Upper lobe of left lung (tissue), 6 donors: Measurements from ENCODE around the gene ASB5. TPM values are rescaled to one million over a fixed set of nuclear protein-coding genes. Genes with fewer than 3 reads are reported as not detected.

ENCODE experiments used
- ATAC-seq, 2 donors: fragments of 200-7000 bp; cut with Tn5 transposase; one replicate each; pipeline ENCODE4 v1.9.1; 2022; ENCODE audit warnings: mild to moderate bottlenecking in 2 of 2, moderate library complexity in 2 of 2; ENCODE audit not compliant: low FRiP score in 2 of 2
- DNase-seq, 2 donors: peaks; one replicate each; pipeline ENCODE4 v3.0.0-alpha.2; 2019 to 2020
- H3K27ac ChIP-seq, 4 donors: fragments of 200-600 bp; sonication (generic); one replicate each; pipeline ENCODE4 v1.5.1; 2016 to 2019
- H3K27me3 ChIP-seq, 4 donors: fragments of 200-600 bp; sonication (generic); one replicate each; pipeline ENCODE4 v1.5.1; 2017 to 2019
- H3K36me3 ChIP-seq, 4 donors: fragments of 200-600 bp; sonication (generic); one replicate each; pipeline ENCODE4 v1.5.1; 2016 to 2019
- H3K4me1 ChIP-seq, 4 donors: fragments of 200-600 bp; sonication (generic); one replicate each; pipeline ENCODE4 v1.5.1; 2018 to 2019
- H3K4me3 ChIP-seq, 4 donors: fragments of 200-600 bp; sonication (generic); one replicate each; pipeline ENCODE4 v1.5.1; 2017 to 2019; ENCODE audit warnings: mild to moderate bottlenecking in 2 of 4, moderate library complexity in 1 of 4
- H3K9me3 ChIP-seq, 4 donors: fragments of 200-600 bp; sonication (generic); one replicate each; pipeline ENCODE4 v1.5.1; 2018 to 2019
- CTCF ChIP-seq, 6 experiments: fragments of 450-650 bp in 4 of 6; fragments of 200-600 bp in 2 of 6; sonication (generic) in 2 of 6; IDR thresholded peaks; one replicate each; pipeline ENCODE4 v1.5.1; 2016 to 2019; ENCODE audit warnings: antibody characterized with exemption in 6 of 6
- EP300 ChIP-seq, 4 donors: sonication (generic); formaldehyde crosslinking; IDR thresholded peaks; one replicate each; pipeline ENCODE4 v1.5.1; 2017; ENCODE audit warnings: antibody characterized with exemption in 4 of 4, control low read depth in 2 of 4
- POLR2A ChIP-seq, 4 donors: fragments of 450-650 bp; IDR thresholded peaks; one replicate each; pipeline ENCODE4 v1.5.1; 2016 to 2017; ENCODE audit warnings: antibody characterized with exemption in 4 of 4, mild to moderate bottlenecking in 2 of 4
- POLR2AphosphoS5 ChIP-seq, 2 donors: sonication (generic); formaldehyde crosslinking; IDR thresholded peaks; one replicate each; pipeline ENCODE4 v1.5.1; 2017; ENCODE audit warnings: antibody characterized with exemption in 2 of 2
- WGBS, 2 donors: methylation state at CpG; one replicate each; pipeline ENCODE4 v1.1.5; 2017 to 2018; 5-methylcytosine and 5-hydroxymethylcytosine counted together
- total RNA-seq, 6 donors: library from RNA; depleted of rRNA in 4 of 6; stranded (reverse); fragments of >200 nt in 4 of 6; gene quantifications; one replicate each; pipeline versions ENCODE4 v1.1.0 to v1.2.1, GENCODE V29; 2016 to 2021
- donor health status: DM: no; HTN: no; CAD: no; lungs with moderate emphysema.
- donor health status: DM: no; HTN: yes; CAD: no; lungs with severe emphysema.

ASB5 gene
- total RNA-seq, 6 donors from 2014 or later, result not detected

GRCh38 chr4:176186067-176186466 is 83.0 kb downstream of the ASB5 start:
- no peak overlapping the region for H3K27ac ChIP-seq
- no peaks in the 10 kb centered on the region for H3K4me1 ChIP-seq
- H3K36me3 ChIP-seq, result no peaks in the 10 kb centered on the region
- H3K27me3 ChIP-seq, result no peaks in the 10 kb centered on the region
- 68 to 84% methylated on average over 2 of the region's 2 CpGs for WGBS, 2 donors
- no peak for ATAC-seq
- H3K4me3 ChIP-seq, result no peak overlapping the region
- no peak for DNase-seq
- TF ChIP-seq CTCF (IDR thresholded peaks at IDR 0.05), result no peak
- no peak for TF ChIP-seq POLR2AphosphoS5 (IDR thresholded peaks at IDR 0.05)
- TF ChIP-seq POLR2A (IDR thresholded peaks at IDR 0.05), result no peak
- TF ChIP-seq EP300 (IDR thresholded peaks at IDR 0.05), result no peak
- H3K9me3 ChIP-seq, result no peaks in the 10 kb centered on the region

- H3K4me3 ChIP-seq, result no peak overlapping the region
- H3K27ac ChIP-seq, result no peak overlapping the region
- TF ChIP-seq CTCF (IDR thresholded peaks at IDR 0.05) (no peak), EP300 (IDR thresholded peaks at IDR 0.05) (no peak), POLR2AphosphoS5 (IDR thresholded peaks at IDR 0.05) (no peak), POLR2A (IDR thresholded peaks at IDR 0.05) (no peak)
- 55 to 70% methylated on average over 1 of the region's 1 CpG for WGBS, 2 donors
- DNase-seq (no peak), ATAC-seq (no peak)
- no peaks in the 10 kb centered on the region for H3K4me1 ChIP-seq
- no peaks in the 10 kb centered on the region for H3K9me3 ChIP-seq
- H3K27me3 ChIP-seq, result no peaks in the 10 kb centered on the region
- no peaks in the 10 kb centered on the region for H3K36me3 ChIP-seq
Observed at GRCh38 chr4:176185051-176185450, 84.0 kb downstream of the ASB5 start.

Other genes with a start within 250 kb of the ASB5 start
- gene WDR17, start 203.4 kb downstream of the ASB5 start, total RNA-seq, result 1 to 10 TPM; 2.8 to 8.5 (median 3.5) TPM
- gene SPATA4, start 73.6 kb downstream of the ASB5 start, total RNA-seq, result 1 to 10 TPM in 2 of 6 donors, under 1 TPM in 2, not detected in 2; 0.61 to 4.9 (median 0.91) TPM
- gene SPCS3, start 50.7 kb upstream of the ASB5 start, total RNA-seq, result 100 to 1,000 TPM in 3 of 6 donors, 10 to 100 TPM in 3; 47.1 to 157 (median 90.3) TPM